A549 treated with AZD9567 at 1 μM for 4 hours (cell line): ENCODE data around the gene FA2H. TPM values are rescaled to one million over a fixed set of nuclear protein-coding genes. Genes with fewer than 3 reads are reported as not detected.

Experiments used
- total RNA-seq: library from RNA; stranded (reverse); fragments of 200-300 nt; extraction: Qiagen RNA extraction; gene quantifications from 5 replicates; pipeline ENCODE4 v1.2.3, GENCODE V29; 2022; ENCODE audit not compliant: insufficient read depth

The FA2H gene
- 26.0 to 41.4 TPM (median 27.7 TPM) in 5 replicates for total RNA-seq

GRCh38 chr16:74774223-74775139, at the start of gene FA2H:
Gene FA2H, minus strand, starts transcription at chr16:74774820. Its CDS starts 65 bp downstream, at chr16:74774755.

GRCh38 chr16:74700438-74701225, 74.0 kb downstream of the FA2H start, which contains the start of gene MLKL:
Gene MLKL, minus strand, starts transcription at chr16:74700862. Its CDS starts 5,105 bp downstream, at chr16:74695757.

GRCh38 chr16:74666425-74667254, 108.0 kb downstream of the FA2H start, which contains the start of gene RFWD3:
Gene RFWD3, minus strand, starts transcription at chr16:74666877. Its CDS starts 5,428 bp downstream, at chr16:74661449.

Other genes with a start within 250 kb of the FA2H start
- 45.6 to 49.9 TPM (median 48.9 TPM) in 5 replicates for gene GLG1, start 167.7 kb downstream of the FA2H start, total RNA-seq
- gene RFWD3, start 107.9 kb downstream of the FA2H start, total RNA-seq = 34.6 to 39.6 TPM (median 37.0 TPM) in 5 replicates
- gene MLKL, start 74.0 kb downstream of the FA2H start, total RNA-seq = 31.1 to 36.3 TPM (median 32.5 TPM) in 5 replicates
- gene WDR59, start 210.3 kb upstream of the FA2H start, total RNA-seq = 27.3 to 52.9 TPM (median 30.1 TPM) in 5 replicates
- 19.3 to 21.4 TPM (median 19.8 TPM) in 5 replicates for gene ZNRF1, start 224.2 kb upstream of the FA2H start, total RNA-seq